Measurements from ENCODE around the gene FAM107B. TPM values are rescaled to one million over a fixed set of nuclear protein-coding genes. Genes with fewer than 3 reads are reported as not detected.

The FAM107B gene
- total and polyA plus RNA-seq, 2 experiments from 2014 or later, result 11.0 to 17.6 TPM

- TF ChIP-seq ETS1 (IDR thresholded peaks at IDR 0.05), result no peak
Observed at GRCh38 chr10:14751014-14751896, 23.4 kb downstream of the FAM107B start (continued).

GRCh38 chr10:14749070-14749809, 25.5 kb downstream of the FAM107B start:
- DNase-seq (ENCODE audit: low spot score) (no peak), ATAC-seq (no peak; the same call in 2 of the 3 replicates)
- no peaks in the 10 kb centered on the region for H3K36me3 ChIP-seq (ENCODE audit: insufficient read depth)
- H3K27me3 ChIP-seq (ENCODE audit: insufficient read depth), result no peaks in the 10 kb centered on the region
- no peak overlapping the region for H3K4me3 ChIP-seq
- no peak overlapping the region for H3K27ac ChIP-seq (ENCODE audit: low read depth)
- H3K79me2 ChIP-seq (replicated peaks; ENCODE audit: insufficient read depth), result no peaks in the 10 kb centered on the region
- Mint-ChIP-seq H3K4me1 (peaks cover 7% of the 10 kb centered on the region), H3K9me3 (no peaks in the 10 kb centered on the region), H3K4me3 (no peak overlapping the region), H3K27ac (no peak overlapping the region), H3K36me3 (ENCODE audit: low read depth) (no peaks in the 10 kb centered on the region), H3K27me3 (ENCODE audit: insufficient read depth, low read depth, poor library complexity) (peaks cover 4% of the 10 kb centered on the region)
- TF ChIP-seq EZH2phosphoT487 (IDR thresholded peaks at IDR 0.05; ENCODE audit: unreplicated experiment) (no peak), ZNF114 (CRISPR knock-in tag; IDR thresholded peaks at IDR 0.05) (no peak), REST (IDR thresholded peaks at IDR 0.05; ENCODE audit: unreplicated experiment) (no peak)
- peak overlapping the region; percentile 56; the same call in 1 of the 2 replicates for H2AFZ ChIP-seq
- H3F3A ChIP-seq (replicated peaks; ENCODE audit: low read depth), result no peaks in the 10 kb centered on the region
- H4K20me1 ChIP-seq (replicated peaks; ENCODE audit: insufficient read depth), result no peaks in the 10 kb centered on the region
- no peaks in the 10 kb centered on the region; the same call in 1 of the 2 replicates for H3K4me1 ChIP-seq (ENCODE audit: insufficient read depth)
- peaks cover 10% of the 10 kb centered on the region; the same call in 1 of the 2 replicates for H3K9me2 ChIP-seq (ENCODE audit: insufficient read depth)
- H3K4me2 ChIP-seq, result no peak overlapping the region

- H3K36me3 ChIP-seq (ENCODE audit: insufficient read depth), result no peaks in the 10 kb centered on the region
- H4K20me1 ChIP-seq (replicated peaks; ENCODE audit: insufficient read depth), result no peaks in the 10 kb centered on the region
- no peaks in the 10 kb centered on the region for H3F3A ChIP-seq (replicated peaks; ENCODE audit: low read depth)
- no peak overlapping the region for H3K27ac ChIP-seq (ENCODE audit: low read depth)
- no peaks in the 10 kb centered on the region for H3K27me3 ChIP-seq (ENCODE audit: insufficient read depth)
- H2AFZ ChIP-seq, result no peak overlapping the region
- no peaks in the 10 kb centered on the region for H3K9me3 Mint-ChIP-seq
- no peaks in the 10 kb centered on the region for H3K36me3 Mint-ChIP-seq (ENCODE audit: low read depth)
- H3K9me2 ChIP-seq (ENCODE audit: insufficient read depth), result peaks cover 10% of the 10 kb centered on the region; the same call in 1 of the 2 replicates
- H3K27ac Mint-ChIP-seq, result no peak overlapping the region
- ATAC-seq (no peak), DNase-seq (ENCODE audit: low spot score) (no peak)
- no peak overlapping the region for H3K4me3 Mint-ChIP-seq
- H3K27me3 Mint-ChIP-seq (ENCODE audit: insufficient read depth, low read depth, poor library complexity), result peaks cover 4% of the 10 kb centered on the region
- H3K79me2 ChIP-seq (replicated peaks; ENCODE audit: insufficient read depth), result no peaks in the 10 kb centered on the region
- H3K4me3 ChIP-seq, result no peak overlapping the region
- H3K4me1 ChIP-seq (ENCODE audit: insufficient read depth), result no peaks in the 10 kb centered on the region; the same call in 1 of the 2 replicates
- H3K4me1 Mint-ChIP-seq, result peaks cover 7% of the 10 kb centered on the region
- H3K4me2 ChIP-seq, result no peak overlapping the region
- TF ChIP-seq STAT1 (IDR thresholded peaks at IDR 0.05; ENCODE audit: unreplicated experiment), result no peak
- TF ChIP-seq NANOG (IDR thresholded peaks at IDR 0.05; ENCODE audit: borderline replicate concordance), result no peak
- TF ChIP-seq POLR2AphosphoS5 (IDR thresholded peaks at IDR 0.05; ENCODE audit: low read depth), result no peak
- no peak for TF ChIP-seq ZNF114 (CRISPR knock-in tag; IDR thresholded peaks at IDR 0.05)
- TF ChIP-seq EZH2phosphoT487 (IDR thresholded peaks at IDR 0.05; ENCODE audit: unreplicated experiment), result no peak
- TF ChIP-seq CTCF (conservative IDR thresholded peaks at IDR 0.05; ENCODE audit: low read depth in 2 of 2), result no peak
- no peak for TF ChIP-seq ETS1 (IDR thresholded peaks at IDR 0.05)
Observed at GRCh38 chr10:14748441-14748840, 26.3 kb downstream of the FAM107B start.

Measured in GM23338 (cell line).